GM12801 (cell line): ENCODE measurements around the gene GPR162.

Experiments
- CTCF ChIP-seq: IDR thresholded peaks from one replicate; pipeline ENCODE4 v1.5.1; 2011; ENCODE audit warnings: control low read depth; ENCODE audit not compliant: insufficient read length; ENCODE audit errors: extremely low read depth

GPR162 gene

GRCh38 chr12:6872073-6873048 is 50.7 kb downstream of the GPR162 start:
- no peak for TF ChIP-seq CTCF

GRCh38 chr12:6873094-6874014 is 51.7 kb downstream of the GPR162 start, which contains the start of gene SPSB2:
TSS of gene SPSB2 (minus strand) at chr12:6873303. CDS start at chr12:6872901, 402 bp downstream.
- no peak for TF ChIP-seq CTCF
